ENCODE measurements around the gene CCDC169. TPM values are rescaled to one million over a fixed set of nuclear protein-coding genes. Genes with fewer than 3 reads are reported as not detected.

CCDC169 gene
- total and polyA plus RNA-seq, 2 of the 13 experiments (the other 11 are each of a cell fraction or from before 2014, with no cell fraction given) = 0.25 to 0.33 TPM

DNA sequence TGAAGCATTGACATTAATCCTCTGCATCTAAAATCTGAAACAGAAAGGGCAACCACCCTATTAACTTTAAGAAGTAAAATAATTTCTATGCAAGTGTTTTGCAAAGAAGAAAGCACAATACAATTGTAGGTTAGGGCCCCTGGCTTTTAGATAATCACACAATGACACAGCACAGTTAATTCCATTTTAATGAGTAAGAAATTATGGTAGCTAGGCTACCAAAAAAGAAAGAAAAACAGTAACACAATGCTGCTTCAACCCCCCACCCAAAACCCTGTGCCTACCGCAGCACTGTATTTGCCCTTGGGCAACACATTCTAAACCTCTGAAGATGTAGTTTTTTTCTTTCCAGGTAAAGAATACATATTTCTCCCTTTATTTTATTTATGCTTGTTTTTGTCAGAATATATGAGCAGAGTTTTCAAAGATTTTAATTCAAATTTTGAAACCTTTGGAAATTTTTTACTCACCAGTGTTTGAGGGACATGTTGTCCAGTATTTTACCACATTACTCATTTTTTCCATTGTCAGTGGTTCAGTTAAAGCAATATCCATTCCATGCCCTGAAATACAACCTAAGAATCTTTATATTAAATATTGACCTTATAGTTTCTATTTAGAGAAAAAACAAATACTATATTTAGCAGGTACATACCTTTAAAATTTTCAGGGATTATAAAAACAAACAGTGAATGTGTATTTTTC lies 104.3 kb downstream of the CCDC169 start:
- CTCF ChIA-PET (ENCODE audit: low intra/inter-chr PET ratio, low total read pairs) = no interaction called here
- intact Hi-C loops (cut with micrococcal nuclease; ENCODE audit: unreplicated experiment) (no loop called here), in situ Hi-C loops (cut with HindIII; ENCODE audit: extremely low pct_ligation_motif_present, low pct_unique_long_range_greater_than_20kb) (no loop called here)
- Histone ChIP-seq H3K79me2 (ENCODE audit: insufficient read depth, low read length) (no peaks in the 10 kb centered on the region), H3K27me3 (ENCODE audit: control insufficient read depth in 1 of 2, insufficient read depth in 2 of 2, low read length in 2 of 2) (no peaks in the 10 kb centered on the region; a peak in 1 of 5 replicates), H3K4me3 (replicated peaks in 1 of 3; ENCODE audit: insufficient read depth in 1 of 3, low read depth in 2 of 3, low read length in 3 of 3) (no peak overlapping the region), H3K9ac (ENCODE audit: insufficient read depth, low read depth, low read length) (no peak overlapping the region), H3K36me3 (replicated peaks in 1 of 2; ENCODE audit: control insufficient read depth in 1 of 2, insufficient read depth in 2 of 2, low read length in 2 of 2) (no peaks in the 10 kb centered on the region), H4K20me1 (ENCODE audit: insufficient read depth, low read length) (no peaks in the 10 kb centered on the region), H3K4me2 (ENCODE audit: low read depth, low read length) (no peak overlapping the region), H3K4me1 (ENCODE audit: insufficient read depth, low read length) (no peaks in the 10 kb centered on the region), H2AFZ (ENCODE audit: low read length) (no peak overlapping the region), H3K27ac (ENCODE audit: extremely low read length, insufficient read depth, low read length) (no peak overlapping the region), H3K9me3 (ENCODE audit: low read length) (no peaks in the 10 kb centered on the region)
- BruUV-seq (replicated peaks) = no TSS peak
- ATAC-seq (no peak), FAIRE-seq (no peak), DNase-seq (ENCODE audit: low spot score) (no peak)
- TF ChIP-seq ZNF281 (CRISPR knock-in tag; IDR thresholded peaks at IDR 0.05; ENCODE audit: borderline replicate concordance) (no peak), MIXL1 (CRISPR knock-in tag; IDR thresholded peaks at IDR 0.05) (no peak), MTF2 (CRISPR knock-in tag; IDR thresholded peaks at IDR 0.05; ENCODE audit: borderline replicate concordance) (no peak), KLF9 (CRISPR knock-in tag; IDR thresholded peaks at IDR 0.05; ENCODE audit: low read depth) (no peak), NFKBIZ (CRISPR knock-in tag; IDR thresholded peaks at IDR 0.05) (no peak), ZNF574 (CRISPR knock-in tag; IDR thresholded peaks at IDR 0.05) (no peak), MYPOP (CRISPR knock-in tag; IDR thresholded peaks at IDR 0.05) (no peak), RFXANK (CRISPR knock-in tag; IDR thresholded peaks at IDR 0.05) (no peak), RARA (CRISPR knock-in tag; IDR thresholded peaks at IDR 0.05) (no peak), ZNF619 (CRISPR knock-in tag; IDR thresholded peaks at IDR 0.05) (no peak)
- 4% methylated on average over 1 of the region's 1 CpG for WGBS (ENCODE audit: low lambda C conversion rate)
- POLR2A ChIA-PET = no interaction called here
